ENCODE data around the gene DNAJB6.
"Not testable (repeated sequence)": the region's sequence is repeated elsewhere in the genome, so short reads cannot be mapped to it uniquely, and the experiment has no call there.

Gene DNAJB6

GRCh38 chr7:157320608-157320980 lies 16.2 kb upstream of the DNAJB6 start:
- Histone ChIP-seq H3K4me1 (ENCODE audit: control insufficient read depth, insufficient read depth, low read length) (no peaks in the 10 kb centered on the region), H3K27me3 (ENCODE audit: control insufficient read depth, insufficient read depth, low read length, poor library complexity, severe bottlenecking) (no peaks in the 10 kb centered on the region), H3K36me3 (ENCODE audit: control insufficient read depth, insufficient read depth, low read length) (no peaks in the 10 kb centered on the region), H3K4me3 (ENCODE audit: insufficient read depth, low read depth, low read length) (no peak overlapping the region), H3K27ac (ENCODE audit: insufficient read depth, low read depth, low read length, poor library complexity, severe bottlenecking) (no peak overlapping the region), H3K9me3 (ENCODE audit: control insufficient read depth, low read length) (no peaks in the 10 kb centered on the region)
- 85 to 87% methylated on average over 4 of the region's 4 CpGs for WGBS, 2 experiments

- Histone ChIP-seq H3K4me3 (ENCODE audit: insufficient read depth, low read depth, low read length) (no peak overlapping the region), H3K27ac (ENCODE audit: insufficient read depth, low read depth, low read length, poor library complexity, severe bottlenecking) (no peak overlapping the region), H3K9me3 (ENCODE audit: control insufficient read depth, low read length) (no peaks in the 10 kb centered on the region), H3K36me3 (ENCODE audit: control insufficient read depth, insufficient read depth, low read length) (no peaks in the 10 kb centered on the region), H3K4me1 (ENCODE audit: control insufficient read depth, insufficient read depth, low read length) (no peaks in the 10 kb centered on the region), H3K27me3 (ENCODE audit: control insufficient read depth, insufficient read depth, low read length, poor library complexity, severe bottlenecking) (no peaks in the 10 kb centered on the region)
- 87 to 91% methylated on average over 4 of the region's 4 CpGs for WGBS, 2 experiments
Observed at GRCh38 chr7:157323401-157323800, 13.4 kb upstream of the DNAJB6 start.

GRCh38 chr7:157329447-157329846 lies 7.4 kb upstream of the DNAJB6 start:
- Histone ChIP-seq H3K4me1 (ENCODE audit: control insufficient read depth, insufficient read depth, low read length) (no peaks in the 10 kb centered on the region), H3K9me3 (ENCODE audit: control insufficient read depth, low read length) (no peaks in the 10 kb centered on the region), H3K27ac (ENCODE audit: insufficient read depth, low read depth, low read length, poor library complexity, severe bottlenecking) (no peak overlapping the region), H3K4me3 (ENCODE audit: insufficient read depth, low read depth, low read length) (no peak overlapping the region), H3K36me3 (ENCODE audit: control insufficient read depth, insufficient read depth, low read length) (no peaks in the 10 kb centered on the region), H3K27me3 (ENCODE audit: control insufficient read depth, insufficient read depth, low read length, poor library complexity, severe bottlenecking) (no peaks in the 10 kb centered on the region)
- 89 to 90% methylated on average over 12 of the region's 12 CpGs for WGBS, 2 experiments

GRCh38 chr7:157330567-157330966 lies 6.2 kb upstream of the DNAJB6 start:
- whole genome bisulfite sequencing, 2 experiments: 81 to 89% methylated on average over 10 of the region's 10 CpGs
- not testable (repeated sequence) for H3K36me3 ChIP-seq (ENCODE audit: control insufficient read depth, insufficient read depth, low read length); H3K4me1 ChIP-seq (ENCODE audit: control insufficient read depth, insufficient read depth, low read length); H3K27ac ChIP-seq (ENCODE audit: insufficient read depth, low read depth, low read length, poor library complexity, severe bottlenecking); H3K4me3 ChIP-seq (ENCODE audit: insufficient read depth, low read depth, low read length); H3K27me3 ChIP-seq (ENCODE audit: control insufficient read depth, insufficient read depth, low read length, poor library complexity, severe bottlenecking); H3K9me3 ChIP-seq (ENCODE audit: control insufficient read depth, low read length)

DNA sequence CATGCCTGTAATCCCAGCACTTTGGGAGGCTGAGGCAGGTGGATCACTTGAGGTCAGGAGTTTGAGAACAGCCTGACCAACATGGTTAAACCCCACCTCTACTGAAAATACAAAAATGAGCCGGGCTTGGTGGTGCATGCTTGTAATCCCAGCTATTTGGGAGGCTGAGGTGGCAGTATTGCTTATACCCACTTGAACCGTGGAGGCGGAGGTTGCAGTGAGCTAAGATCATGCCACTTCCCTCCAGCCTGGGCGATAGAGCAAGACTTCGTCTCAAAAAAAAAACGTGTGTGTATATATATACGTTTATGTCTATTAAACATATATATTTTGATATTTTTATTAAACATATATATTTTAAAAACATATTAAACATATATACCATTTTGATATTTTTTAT lies 5.8 kb upstream of the DNAJB6 start:
- H3K9me3 ChIP-seq (ENCODE audit: control insufficient read depth, low read length); H3K4me1 ChIP-seq (ENCODE audit: control insufficient read depth, insufficient read depth, low read length); H3K27me3 ChIP-seq (ENCODE audit: control insufficient read depth, insufficient read depth, low read length, poor library complexity, severe bottlenecking); H3K36me3 ChIP-seq (ENCODE audit: control insufficient read depth, insufficient read depth, low read length); H3K27ac ChIP-seq (ENCODE audit: insufficient read depth, low read depth, low read length, poor library complexity, severe bottlenecking); H3K4me3 ChIP-seq (ENCODE audit: insufficient read depth, low read depth, low read length): not testable (repeated sequence)
- WGBS, 2 experiments: 91 to 96% methylated on average over 3 to 4 of the region's 7 CpGs

DNA sequence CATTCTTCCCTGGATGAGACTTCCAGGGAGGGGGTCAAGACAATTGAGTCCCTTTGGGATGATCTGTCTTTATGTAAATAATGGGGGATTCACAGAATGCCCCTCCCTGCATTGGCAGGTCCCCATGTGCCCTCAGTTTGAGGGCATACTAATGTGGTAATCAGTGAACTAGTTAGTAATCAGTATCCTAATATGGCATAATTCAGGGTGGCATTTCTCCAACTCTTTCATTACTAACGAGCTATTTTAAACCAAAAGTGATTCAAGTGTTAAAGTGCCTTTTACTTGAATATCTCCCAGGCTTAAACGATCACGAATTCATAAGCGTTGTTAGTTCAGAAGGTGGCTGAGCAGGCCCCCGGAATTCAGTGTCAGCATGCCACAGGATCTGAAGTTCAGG lies 1.6 kb upstream of the DNAJB6 start:
- H3K27ac ChIP-seq (ENCODE audit: insufficient read depth, low read depth, low read length, poor library complexity, severe bottlenecking): no peak overlapping the region
- H3K9me3 ChIP-seq (ENCODE audit: control insufficient read depth, low read length): no peaks in the 10 kb centered on the region
- H3K27me3 ChIP-seq (ENCODE audit: control insufficient read depth, insufficient read depth, low read length, poor library complexity, severe bottlenecking): no peaks in the 10 kb centered on the region
- WGBS, 2 experiments: 87 to 92% methylated on average over 5 of the region's 5 CpGs
- H3K4me1 ChIP-seq (ENCODE audit: control insufficient read depth, insufficient read depth, low read length): no peaks in the 10 kb centered on the region
- no peak overlapping the region for H3K4me3 ChIP-seq (ENCODE audit: insufficient read depth, low read depth, low read length)
- no peaks in the 10 kb centered on the region for H3K36me3 ChIP-seq (ENCODE audit: control insufficient read depth, insufficient read depth, low read length)

GRCh38 chr7:157335991-157336382 lies 817 bp upstream of the DNAJB6 start:
- H3K4me1 ChIP-seq (ENCODE audit: control insufficient read depth, insufficient read depth, low read length): no peaks in the 10 kb centered on the region
- no peaks in the 10 kb centered on the region for H3K9me3 ChIP-seq (ENCODE audit: control insufficient read depth, low read length)
- H3K4me3 ChIP-seq (ENCODE audit: insufficient read depth, low read depth, low read length): peak overlapping the region; percentile 92
- H3K27me3 ChIP-seq (ENCODE audit: control insufficient read depth, insufficient read depth, low read length, poor library complexity, severe bottlenecking): no peaks in the 10 kb centered on the region
- no peaks in the 10 kb centered on the region for H3K36me3 ChIP-seq (ENCODE audit: control insufficient read depth, insufficient read depth, low read length)
- H3K27ac ChIP-seq (ENCODE audit: insufficient read depth, low read depth, low read length, poor library complexity, severe bottlenecking): no peak overlapping the region
- 61 to 63% methylated on average over 11 of the region's 11 CpGs for WGBS, 2 experiments

- Histone ChIP-seq H3K9me3 (ENCODE audit: control insufficient read depth, low read length) (no peaks in the 10 kb centered on the region), H3K27ac (ENCODE audit: insufficient read depth, low read depth, low read length, poor library complexity, severe bottlenecking) (peak overlapping the region; percentile 97), H3K4me3 (ENCODE audit: insufficient read depth, low read depth, low read length) (peak overlapping the region; percentile 92), H3K36me3 (ENCODE audit: control insufficient read depth, insufficient read depth, low read length) (no peaks in the 10 kb centered on the region), H3K27me3 (ENCODE audit: control insufficient read depth, insufficient read depth, low read length, poor library complexity, severe bottlenecking) (no peaks in the 10 kb centered on the region), H3K4me1 (ENCODE audit: control insufficient read depth, insufficient read depth, low read length) (no peaks in the 10 kb centered on the region)
- 0% methylated on average over 59 of the region's 59 CpGs for WGBS, 2 experiments
Observed at GRCh38 chr7:157337316-157338149, 729 bp downstream of the DNAJB6 start.

DNA sequence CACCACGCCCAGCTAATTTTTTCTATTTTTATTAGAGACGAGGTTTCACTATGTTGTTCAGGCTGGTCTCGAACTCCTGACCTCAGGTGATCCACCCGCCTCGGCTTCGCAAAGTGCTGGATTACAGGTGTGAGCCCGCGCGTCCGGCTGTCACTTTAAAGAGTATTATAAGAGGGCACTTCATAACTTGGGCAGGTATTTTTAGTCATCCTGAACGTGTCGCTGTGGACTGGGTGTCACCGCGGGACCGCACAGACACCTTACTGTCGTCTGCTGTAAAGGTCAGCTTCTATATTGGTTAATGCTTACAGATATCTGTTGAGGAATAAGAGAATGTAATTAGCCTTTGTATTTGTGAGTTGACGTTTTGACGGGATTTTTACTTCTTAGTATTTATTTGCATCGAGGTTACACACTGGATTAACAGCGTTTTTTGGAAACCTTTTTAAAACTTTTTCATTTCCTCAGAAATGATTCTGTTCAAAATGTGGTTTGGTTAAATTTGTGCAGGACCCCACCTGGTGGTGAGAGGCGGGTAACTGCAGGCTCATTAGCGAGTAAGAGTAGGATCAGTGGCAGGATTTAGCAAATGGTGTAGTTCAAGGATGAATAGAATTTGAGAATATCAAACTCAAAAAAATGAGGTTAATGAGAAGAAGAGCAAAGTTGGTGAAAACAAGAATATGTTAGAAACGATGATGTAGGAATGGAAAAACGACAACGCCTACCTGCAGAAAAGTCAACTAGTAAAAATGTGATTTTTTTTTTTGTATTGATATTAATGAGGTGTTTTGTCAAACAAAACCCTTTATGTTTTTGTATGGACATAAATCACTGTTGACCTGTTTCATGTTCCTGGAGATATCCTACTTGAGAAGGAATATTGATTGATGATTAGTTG lies 3.2 kb downstream of the DNAJB6 start:
- H3K36me3 ChIP-seq (ENCODE audit: control insufficient read depth, insufficient read depth, low read length): no peaks in the 10 kb centered on the region
- no peak overlapping the region for H3K4me3 ChIP-seq (ENCODE audit: insufficient read depth, low read depth, low read length)
- H3K27ac ChIP-seq (ENCODE audit: insufficient read depth, low read depth, low read length, poor library complexity, severe bottlenecking): no peak overlapping the region
- no peaks in the 10 kb centered on the region for H3K27me3 ChIP-seq (ENCODE audit: control insufficient read depth, insufficient read depth, low read length, poor library complexity, severe bottlenecking)
- H3K9me3 ChIP-seq (ENCODE audit: control insufficient read depth, low read length): no peaks in the 10 kb centered on the region
- 58 to 59% methylated on average over 25 of the region's 25 CpGs for WGBS, 2 experiments
- no peaks in the 10 kb centered on the region for H3K4me1 ChIP-seq (ENCODE audit: control insufficient read depth, insufficient read depth, low read length)

DNA sequence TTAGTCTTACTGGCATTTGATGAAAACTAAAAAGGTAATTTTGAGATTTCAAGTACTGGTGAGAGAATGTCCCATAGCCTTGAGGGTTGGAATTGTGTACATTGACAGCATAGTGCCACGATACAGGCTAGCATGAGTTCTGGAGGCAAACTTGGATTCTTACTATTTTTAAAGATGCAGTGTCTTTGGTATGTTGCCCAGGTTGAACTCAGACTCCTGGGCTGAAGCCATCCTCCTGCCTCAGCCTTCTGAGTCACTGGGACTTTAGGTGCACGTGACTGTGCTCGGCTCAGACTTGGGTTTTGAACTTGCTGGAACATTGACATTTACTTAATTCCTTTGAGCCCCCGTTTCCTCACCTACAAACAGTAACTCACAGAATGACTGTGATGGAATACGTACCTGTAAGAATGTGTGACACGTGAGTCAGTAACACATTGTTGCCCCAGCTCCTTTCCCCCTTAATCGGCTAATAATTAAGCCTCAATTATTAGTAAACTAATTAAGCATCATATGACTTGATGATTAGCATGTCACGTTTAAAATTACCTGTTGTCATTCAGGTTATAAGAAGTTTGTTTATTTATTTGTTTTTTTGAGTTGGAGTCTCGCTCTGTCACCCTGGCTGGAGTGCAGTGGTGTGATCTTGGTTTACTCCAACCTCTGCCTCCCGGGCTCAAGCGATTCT lies 10.6 kb downstream of the DNAJB6 start:
- Histone ChIP-seq H3K36me3 (ENCODE audit: control insufficient read depth, insufficient read depth, low read length) (no peaks in the 10 kb centered on the region), H3K27ac (ENCODE audit: insufficient read depth, low read depth, low read length, poor library complexity, severe bottlenecking) (no peak overlapping the region), H3K4me3 (ENCODE audit: insufficient read depth, low read depth, low read length) (no peak overlapping the region), H3K9me3 (ENCODE audit: control insufficient read depth, low read length) (no peaks in the 10 kb centered on the region), H3K27me3 (ENCODE audit: control insufficient read depth, insufficient read depth, low read length, poor library complexity, severe bottlenecking) (no peaks in the 10 kb centered on the region), H3K4me1 (ENCODE audit: control insufficient read depth, insufficient read depth, low read length) (no peaks in the 10 kb centered on the region)
- WGBS, 2 experiments: 93 to 96% methylated on average over 11 of the region's 11 CpGs
